K562 (cell line): ENCODE results near the gene KIF6.

ENCODE experiments used
- FIP1L1 ChIP-seq: fragments of 200-400 bp; formaldehyde crosslinking; IDR thresholded peaks from 2 replicates; pipeline ENCODE4 v1.6.1; 2018; ENCODE audit warnings: mild to moderate bottlenecking, low read depth, low read length; ENCODE audit not compliant: poor library complexity, severe bottlenecking
- GTF2F1 ChIP-seq: IDR thresholded peaks from 2 replicates; pipeline ENCODE4 v1.6.1; 2011; ENCODE audit warnings: low read depth, low read length, improper control_type of control experiment
- JUN ChIP-seq, 2 experiments: sonication (generic) in 1 of 2; formaldehyde crosslinking in 1 of 2; IDR thresholded peaks; 2 replicates each; pipeline versions ENCODE4 v1.6.1 to v1.8.0; 2012 to 2022; ENCODE audit warnings: borderline replicate concordance in 2 of 2, mild to moderate bottlenecking in 2 of 2, improper control_type of control experiment in 1 of 2, low read depth in 1 of 2, low read length in 1 of 2, missing genetic modification reagents in 1 of 2
- MXI1 ChIP-seq: IDR thresholded peaks from 2 replicates; pipeline ENCODE4 v1.6.1; 2011; ENCODE audit warnings: low read depth, mild to moderate bottlenecking, improper control_type of control experiment, low read length
- NRF1 ChIP-seq, 2 experiments: fragments of 450-650 bp; IDR thresholded peaks in 1 of 2; conservative IDR thresholded peaks in 1 of 2; 2 replicates each; pipeline ENCODE4 v1.6.1; 2014; ENCODE audit warnings: mild to moderate bottlenecking in 2 of 2
- POLR2A ChIP-seq: fragments of 450-650 bp; conservative IDR thresholded peaks from 2 replicates; pipeline ENCODE4 v1.6.1; 2016
- SP2 ChIP-seq: IDR thresholded peaks from 2 replicates; pipeline ENCODE4 v1.6.1; 2011; ENCODE audit warnings: mild to moderate bottlenecking, low read depth, low read length, moderate library complexity; ENCODE audit not compliant: poor library complexity, severe bottlenecking; ENCODE audit errors: extremely low read depth
- ZNF12 ChIP-seq: sonication (generic); formaldehyde crosslinking; IDR thresholded peaks from 2 replicates; pipeline ENCODE4 v1.4.0; 2020; ENCODE audit warnings: mild to moderate bottlenecking, missing genetic modification reagents
- ZNF175 ChIP-seq: fragments of 200-800 bp; sonication (Bioruptor generic); IDR thresholded peaks from 2 replicates; pipeline ENCODE4 v1.6.1; 2016; ENCODE audit warnings: low read depth, mild to moderate bottlenecking, missing genetic modification characterization, missing compliant biosample characterization
- ZNF274 ChIP-seq: IDR thresholded peaks from 2 replicates; pipeline ENCODE4 v1.6.1; 2011; ENCODE audit warnings: low read depth, mild to moderate bottlenecking, low read length, moderate library complexity, borderline replicate concordance
- ZNF695 ChIP-seq: fragments of 450-650 bp; formaldehyde crosslinking; IDR thresholded peaks from 2 replicates; pipeline ENCODE4 v1.4.0; 2020; ENCODE audit warnings: mild to moderate bottlenecking, moderate library complexity
- TF ChIP-seq, protein P1 (sequence below): fragments of 250-450 bp; sonication (Bioruptor Pico); IDR thresholded peaks from 2 replicates; pipeline ENCODE4 v1.8.0; 2022; ENCODE audit warnings: moderate library complexity, mild to moderate bottlenecking, inconsistent platforms
- TF ChIP-seq, protein P2 (sequence below): sonication (generic); formaldehyde crosslinking; IDR thresholded peaks from 2 replicates; pipeline ENCODE4 v1.8.0; 2022; ENCODE audit warnings: missing genetic modification reagents, mild to moderate bottlenecking, borderline replicate concordance
- TF ChIP-seq, protein P3 (sequence below): sonication (generic); formaldehyde crosslinking; IDR thresholded peaks from 2 replicates; pipeline ENCODE4 v1.5.0; 2020; ENCODE audit warnings: missing genetic modification reagents

DNA sequence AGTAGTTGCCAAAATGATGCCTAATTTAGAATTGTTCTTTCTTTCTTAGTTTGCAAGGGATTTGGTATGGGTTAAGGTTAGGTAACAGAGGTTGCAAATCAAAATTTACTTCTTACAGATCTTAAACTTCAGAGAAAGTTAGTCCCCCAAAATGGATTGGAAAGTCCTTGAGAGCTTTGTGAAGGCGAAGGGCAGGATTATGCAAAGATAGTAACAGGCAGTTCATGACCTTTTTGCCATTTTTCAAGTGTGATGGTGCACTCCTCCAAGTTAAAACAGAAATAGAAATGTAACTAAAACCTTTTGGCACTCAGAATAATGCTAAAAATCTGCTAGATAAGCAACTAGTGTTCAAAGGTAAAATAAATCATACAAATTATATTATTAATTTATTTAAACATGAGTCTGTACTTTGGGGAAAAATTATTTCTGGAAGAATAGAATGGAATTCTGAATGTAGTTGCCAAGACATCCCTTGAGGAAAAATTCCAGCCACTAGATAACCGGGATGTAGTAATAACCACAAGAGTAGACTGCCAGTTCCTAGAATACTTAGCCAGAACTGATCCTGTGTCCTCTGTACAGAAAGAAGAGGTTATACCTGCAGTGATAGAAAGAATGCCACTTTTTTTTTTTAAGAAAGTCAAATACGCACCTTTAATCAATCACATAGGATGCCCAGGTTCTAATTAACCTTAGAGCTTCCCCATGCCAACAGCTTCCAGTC lies 35.2 kb upstream of the KIF6 start:
- no peak for TF ChIP-seq NRF1 (conservative IDR thresholded peaks at IDR 0.05 in 1 of 2, IDR thresholded peaks at IDR 0.05 in 1 of 2)
- TF ChIP-seq MXI1: no peak
- TF ChIP-seq ZNF274: no peak
- no peak for TF ChIP-seq GTF2F1
- TF ChIP-seq JUN (IDR thresholded peaks at IDR 0.05; ENCODE audit: borderline replicate concordance, low read depth, low read length): no peak
- no peak for TF ChIP-seq JUN (CRISPR knock-in tag; IDR thresholded peaks at IDR 0.05; ENCODE audit: borderline replicate concordance)
- TF ChIP-seq, protein P1, sequence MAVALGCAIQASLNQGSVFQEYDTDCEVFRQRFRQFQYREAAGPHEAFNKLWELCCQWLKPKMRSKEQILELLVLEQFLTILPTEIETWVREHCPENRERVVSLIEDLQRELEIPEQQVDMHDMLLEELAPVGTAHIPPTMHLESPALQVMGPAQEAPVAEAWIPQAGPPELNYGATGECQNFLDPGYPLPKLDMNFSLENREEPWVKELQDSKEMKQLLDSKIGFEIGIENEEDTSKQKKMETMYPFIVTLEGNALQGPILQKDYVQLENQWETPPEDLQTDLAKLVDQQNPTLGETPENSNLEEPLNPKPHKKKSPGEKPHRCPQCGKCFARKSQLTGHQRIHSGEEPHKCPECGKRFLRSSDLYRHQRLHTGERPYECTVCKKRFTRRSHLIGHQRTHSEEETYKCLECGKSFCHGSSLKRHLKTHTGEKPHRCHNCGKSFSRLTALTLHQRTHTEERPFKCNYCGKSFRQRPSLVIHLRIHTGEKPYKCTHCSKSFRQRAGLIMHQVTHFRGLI (CRISPR knock-in tag): no peak
- TF ChIP-seq, protein P2, sequence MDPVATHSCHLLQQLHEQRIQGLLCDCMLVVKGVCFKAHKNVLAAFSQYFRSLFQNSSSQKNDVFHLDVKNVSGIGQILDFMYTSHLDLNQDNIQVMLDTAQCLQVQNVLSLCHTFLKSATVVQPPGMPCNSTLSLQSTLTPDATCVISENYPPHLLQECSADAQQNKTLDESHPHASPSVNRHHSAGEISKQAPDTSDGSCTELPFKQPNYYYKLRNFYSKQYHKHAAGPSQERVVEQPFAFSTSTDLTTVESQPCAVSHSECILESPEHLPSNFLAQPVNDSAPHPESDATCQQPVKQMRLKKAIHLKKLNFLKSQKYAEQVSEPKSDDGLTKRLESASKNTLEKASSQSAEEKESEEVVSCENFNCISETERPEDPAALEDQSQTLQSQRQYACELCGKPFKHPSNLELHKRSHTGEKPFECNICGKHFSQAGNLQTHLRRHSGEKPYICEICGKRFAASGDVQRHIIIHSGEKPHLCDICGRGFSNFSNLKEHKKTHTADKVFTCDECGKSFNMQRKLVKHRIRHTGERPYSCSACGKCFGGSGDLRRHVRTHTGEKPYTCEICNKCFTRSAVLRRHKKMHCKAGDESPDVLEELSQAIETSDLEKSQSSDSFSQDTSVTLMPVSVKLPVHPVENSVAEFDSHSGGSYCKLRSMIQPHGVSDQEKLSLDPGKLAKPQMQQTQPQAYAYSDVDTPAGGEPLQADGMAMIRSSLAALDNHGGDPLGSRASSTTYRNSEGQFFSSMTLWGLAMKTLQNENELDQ: no peak
- no peak for TF ChIP-seq ZNF175 (CRISPR knock-in tag)
- TF ChIP-seq POLR2A: no peak
- TF ChIP-seq, protein P3, sequence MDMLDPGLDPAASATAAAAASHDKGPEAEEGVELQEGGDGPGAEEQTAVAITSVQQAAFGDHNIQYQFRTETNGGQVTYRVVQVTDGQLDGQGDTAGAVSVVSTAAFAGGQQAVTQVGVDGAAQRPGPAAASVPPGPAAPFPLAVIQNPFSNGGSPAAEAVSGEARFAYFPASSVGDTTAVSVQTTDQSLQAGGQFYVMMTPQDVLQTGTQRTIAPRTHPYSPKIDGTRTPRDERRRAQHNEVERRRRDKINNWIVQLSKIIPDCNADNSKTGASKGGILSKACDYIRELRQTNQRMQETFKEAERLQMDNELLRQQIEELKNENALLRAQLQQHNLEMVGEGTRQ (CRISPR knock-in tag): no peak
- no peak for TF ChIP-seq ZNF12 (CRISPR knock-in tag)
- TF ChIP-seq FIP1L1: no peak
- no peak for TF ChIP-seq ZNF695 (CRISPR knock-in tag)
- no peak for TF ChIP-seq SP2
